Tibial artery (tissue), 4 donors: ENCODE measurements around the gene DUSP28.
"Not testable (repeated sequence)": the region's sequence is repeated elsewhere in the genome, so short reads cannot be mapped to it uniquely, and the experiment has no call there.

Experiments used
- DNase-seq, 2 donors: peaks; one replicate each; pipeline ENCODE4 v3.0.0-alpha.2; 2019
- H3K27ac ChIP-seq, 2 donors: fragments of 200-600 bp; sonication (generic) in 1 of 2; 1 replicate in 1 of 2; 2 replicates in 1 of 2; pipeline ENCODE4 v1.5.1; 2018 to 2019; ENCODE audit warnings: mild to moderate bottlenecking in 1 of 2
- H3K27me3 ChIP-seq, 2 donors: fragments of 200-600 bp; sonication (generic) in 1 of 2; one replicate each; pipeline versions ENCODE4 v1.5.1 to v1.6.0; 2016 to 2019
- H3K36me3 ChIP-seq, 3 donors: fragments of 200-600 bp; sonication (generic) in 2 of 3; one replicate each; pipeline ENCODE4 v1.5.1; 2016 to 2019; ENCODE audit warnings: mild to moderate bottlenecking in 2 of 3
- H3K4me1 ChIP-seq, 4 donors: fragments of 200-600 bp; sonication (generic) in 2 of 4; 1 replicate in 3 of 4; 2 replicates in 1 of 4; pipeline ENCODE4 v1.5.1; 2016 to 2019
- H3K4me3 ChIP-seq, 2 donors: fragments of 200-600 bp; sonication (generic) in 1 of 2; 1 replicate in 1 of 2; 2 replicates in 1 of 2; pipeline ENCODE4 v1.5.1; 2018 to 2019; ENCODE audit warnings: mild to moderate bottlenecking in 2 of 2
- H3K9me3 ChIP-seq, 3 donors: fragments of 200-600 bp; sonication (generic) in 1 of 3; one replicate each; pipeline ENCODE4 v1.5.1; 2016 to 2019
- intact Hi-C: fragments of 100-400 bp; cut with DNase I; formaldehyde crosslinking; loops from one replicate; pipeline ENCODE4 v1.15.0; 2023; ENCODE audit warnings: low total_unique reads
- TF ChIP-seq, protein P1 (sequence below), 2 experiments: fragments of 200-600 bp in 1 of 2; fragments of 450-650 bp in 1 of 2; IDR thresholded peaks; one replicate each; pipeline ENCODE4 v1.5.1; 2017 to 2019; ENCODE audit warnings: antibody characterized with exemption in 2 of 2, mild to moderate bottlenecking in 1 of 2, moderate library complexity in 1 of 2

The DUSP28 gene

DNA sequence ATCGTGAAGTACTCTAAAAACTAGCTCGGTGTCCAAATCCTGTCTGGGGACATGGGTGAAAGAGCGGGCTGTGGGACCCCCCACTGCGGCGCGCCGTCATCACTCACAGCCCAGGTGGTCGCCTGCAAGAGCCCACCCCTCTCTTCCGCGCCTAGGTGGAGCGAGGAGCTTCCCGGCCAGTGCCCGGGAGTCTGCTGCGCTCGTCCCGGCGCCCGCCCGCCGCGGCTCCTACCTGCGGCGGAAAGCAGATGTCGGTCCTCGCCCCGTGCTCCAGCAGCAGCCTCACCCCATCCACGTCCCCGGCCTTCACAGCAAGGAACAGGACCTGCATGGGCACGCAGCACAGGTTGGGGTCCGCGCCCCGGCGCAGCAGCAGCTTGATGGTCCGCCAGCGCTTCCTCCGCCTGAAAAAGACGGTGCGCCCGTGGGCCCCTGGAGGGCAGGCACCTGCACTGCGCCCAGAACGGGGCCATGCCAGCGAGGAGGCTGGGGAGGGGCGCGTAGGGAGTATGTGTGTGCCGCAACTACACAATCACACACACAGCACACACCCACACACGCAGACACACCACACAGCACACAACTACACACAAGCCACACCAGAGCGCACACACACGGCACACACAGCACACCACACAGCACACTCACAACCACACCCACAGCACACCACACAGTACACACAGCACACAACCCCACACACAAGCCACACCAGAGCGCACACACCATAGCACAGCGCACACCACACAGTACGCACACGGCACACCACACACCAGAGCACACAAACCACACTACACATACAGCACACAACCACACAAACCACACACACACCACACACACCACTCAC lies 39.8 kb upstream of the DUSP28 start:
- peaks cover 0 to 18% (median 10%) of the 10 kb centered on the region in 4 donors for H3K4me1 ChIP-seq
- no peak for DNase-seq
- no peaks in the 10 kb centered on the region for H3K9me3 ChIP-seq
- H3K36me3 ChIP-seq: peaks cover 26 to 36% (median 29%) of the 10 kb centered on the region in 3 donors
- no peak overlapping the region for H3K27ac ChIP-seq
- peaks cover 0 to 11% of the 10 kb centered on the region in 2 donors for H3K27me3 ChIP-seq
- peak overlapping the region in 1 of 2 donors; percentile 8 for H3K4me3 ChIP-seq
- intact Hi-C loops: loop anchor here (10.0 kb wide), 1 partner anchor 184 kb away; no protein-coding TSS in a partner anchor
- TF ChIP-seq, protein P1, sequence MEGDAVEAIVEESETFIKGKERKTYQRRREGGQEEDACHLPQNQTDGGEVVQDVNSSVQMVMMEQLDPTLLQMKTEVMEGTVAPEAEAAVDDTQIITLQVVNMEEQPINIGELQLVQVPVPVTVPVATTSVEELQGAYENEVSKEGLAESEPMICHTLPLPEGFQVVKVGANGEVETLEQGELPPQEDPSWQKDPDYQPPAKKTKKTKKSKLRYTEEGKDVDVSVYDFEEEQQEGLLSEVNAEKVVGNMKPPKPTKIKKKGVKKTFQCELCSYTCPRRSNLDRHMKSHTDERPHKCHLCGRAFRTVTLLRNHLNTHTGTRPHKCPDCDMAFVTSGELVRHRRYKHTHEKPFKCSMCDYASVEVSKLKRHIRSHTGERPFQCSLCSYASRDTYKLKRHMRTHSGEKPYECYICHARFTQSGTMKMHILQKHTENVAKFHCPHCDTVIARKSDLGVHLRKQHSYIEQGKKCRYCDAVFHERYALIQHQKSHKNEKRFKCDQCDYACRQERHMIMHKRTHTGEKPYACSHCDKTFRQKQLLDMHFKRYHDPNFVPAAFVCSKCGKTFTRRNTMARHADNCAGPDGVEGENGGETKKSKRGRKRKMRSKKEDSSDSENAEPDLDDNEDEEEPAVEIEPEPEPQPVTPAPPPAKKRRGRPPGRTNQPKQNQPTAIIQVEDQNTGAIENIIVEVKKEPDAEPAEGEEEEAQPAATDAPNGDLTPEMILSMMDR (IDR thresholded peaks at IDR 0.05): no peak

DNA sequence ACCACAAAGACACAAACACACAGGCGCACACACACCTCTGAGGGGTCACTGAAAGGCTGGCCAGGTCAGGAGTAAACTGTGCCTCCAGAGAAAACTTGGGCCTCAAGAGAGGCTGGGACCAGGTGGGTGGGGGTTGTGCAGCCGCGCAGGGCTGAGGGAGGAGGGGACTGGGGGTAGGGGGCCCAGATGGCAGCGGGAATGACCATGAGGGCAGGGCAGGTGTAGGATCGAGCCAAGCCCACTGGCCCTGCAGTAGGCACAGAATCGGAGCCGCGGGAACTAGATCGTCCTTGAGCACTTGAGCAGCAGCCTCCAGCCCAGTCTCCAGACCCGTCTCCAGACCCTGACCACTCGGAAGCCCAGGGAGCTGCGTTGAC lies 39.2 kb upstream of the DUSP28 start:
- Histone ChIP-seq H3K27ac (no peak overlapping the region), H3K4me3 (no peak overlapping the region), H3K27me3 (peaks cover 0 to 11% of the 10 kb centered on the region in 2 donors), H3K9me3 (no peaks in the 10 kb centered on the region), H3K4me1 (peaks cover 0 to 18% (median 10%) of the 10 kb centered on the region in 4 donors), H3K36me3 (peaks cover 29 to 42% (median 32%) of the 10 kb centered on the region in 3 donors)
- DNase-seq: no peak
- intact Hi-C loops: loop anchor here (10.0 kb wide), 1 partner anchor 184 kb away; no protein-coding TSS in a partner anchor
- TF ChIP-seq, protein P1 (IDR thresholded peaks at IDR 0.05): no peak

DNA sequence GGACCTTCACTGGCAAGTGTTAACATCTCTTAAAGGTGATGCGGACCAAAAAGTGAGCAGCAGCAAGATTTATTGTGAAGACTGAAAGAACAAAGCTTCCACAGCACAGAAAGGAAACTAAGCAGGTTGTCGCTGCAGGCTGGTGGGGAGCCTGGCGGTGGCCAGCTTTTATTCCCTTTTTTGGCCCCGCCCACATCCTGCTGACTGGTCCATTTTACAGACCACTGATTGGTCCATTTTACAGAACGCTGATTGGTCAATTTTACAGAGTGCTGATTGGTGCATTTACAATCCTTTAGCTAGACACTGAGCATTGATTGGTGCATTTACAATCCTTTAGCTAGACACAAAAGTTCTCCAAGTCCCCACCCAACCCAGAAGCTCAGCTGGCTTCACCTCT lies 38.3 kb upstream of the DUSP28 start:
- Histone ChIP-seq H3K36me3 (peaks cover 29 to 51% (median 34%) of the 10 kb centered on the region in 3 donors), H3K27me3 (peaks cover 0 to 11% of the 10 kb centered on the region in 2 donors), H3K4me1 (peaks cover 0 to 18% (median 10%) of the 10 kb centered on the region in 4 donors)
- intact Hi-C loops: loop anchor here (10.0 kb wide), 1 partner anchor 183 kb away; no protein-coding TSS in a partner anchor
- H3K4me3 ChIP-seq, DNase-seq, H3K27ac ChIP-seq, H3K9me3 ChIP-seq: not testable (repeated sequence)

DNA sequence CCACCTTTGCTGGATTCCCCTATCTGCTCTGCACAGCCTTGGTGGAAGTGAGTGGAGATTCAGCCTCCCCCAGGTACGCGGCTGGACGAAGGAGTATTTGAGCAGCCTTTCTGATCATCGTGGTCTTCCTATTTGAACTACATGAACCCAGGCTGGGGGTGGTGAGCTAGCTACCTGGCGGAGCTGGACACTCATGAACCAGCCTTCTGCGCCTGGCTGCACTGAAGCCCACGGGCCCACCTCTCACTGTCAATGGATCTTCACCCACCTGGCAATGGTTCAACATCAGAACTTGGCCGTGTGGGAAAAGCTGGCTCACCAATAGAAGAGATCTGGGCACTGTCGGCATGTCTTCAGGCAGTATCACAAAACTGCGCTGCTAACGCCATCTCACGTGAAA lies 37.8 kb upstream of the DUSP28 start:
- no peak overlapping the region for H3K27ac ChIP-seq
- peaks cover 0 to 11% of the 10 kb centered on the region in 2 donors for H3K27me3 ChIP-seq
- intact Hi-C loops: loop anchor here (10.0 kb wide), 1 partner anchor 182 kb away; no protein-coding TSS in a partner anchor
- H3K36me3 ChIP-seq: peaks cover 29 to 51% (median 34%) of the 10 kb centered on the region in 3 donors
- no peaks in the 10 kb centered on the region for H3K9me3 ChIP-seq
- DNase-seq: no peak
- no peak overlapping the region for H3K4me3 ChIP-seq
- H3K4me1 ChIP-seq: peaks cover 0 to 18% (median 10%) of the 10 kb centered on the region in 4 donors
- TF ChIP-seq, protein P1 (IDR thresholded peaks at IDR 0.05): no peak

DNA sequence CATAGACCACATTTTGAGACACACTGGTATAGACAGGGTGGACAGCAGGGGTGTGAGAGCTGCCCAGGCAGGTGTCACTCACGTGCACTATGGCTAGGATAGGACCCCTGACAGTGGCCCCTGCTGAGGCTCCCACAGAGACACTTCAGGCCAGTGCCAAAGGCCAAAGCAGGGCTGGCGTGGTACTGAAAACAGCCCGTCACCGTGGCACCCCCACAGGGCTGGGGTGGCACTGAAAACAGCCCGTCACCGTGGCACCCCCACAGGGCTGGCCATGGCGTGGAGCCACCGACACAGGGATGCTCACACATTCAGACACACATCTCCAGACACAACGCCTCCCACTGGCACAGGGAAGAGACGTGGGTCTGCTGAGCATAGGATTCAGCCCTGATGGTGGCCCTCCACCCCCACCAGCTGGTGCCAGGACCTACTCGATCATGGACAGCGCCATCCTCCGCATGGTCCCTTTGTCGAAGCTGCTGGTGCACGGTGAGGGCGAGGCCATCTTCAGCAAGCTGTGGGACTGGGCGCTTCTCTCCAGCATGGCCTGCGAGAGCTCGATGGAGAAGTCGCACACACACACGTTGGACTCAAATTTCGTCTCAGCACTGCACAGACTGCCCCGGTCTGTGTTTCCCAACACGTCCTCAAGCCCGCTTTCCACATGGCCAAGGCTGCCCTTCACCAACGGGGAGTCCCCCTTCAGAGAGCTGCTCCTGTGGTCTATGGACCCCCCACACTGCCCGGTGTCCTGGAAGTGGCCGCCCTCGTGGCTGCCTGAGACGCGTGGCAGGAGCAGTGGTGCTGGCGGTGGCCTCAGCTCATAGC lies 36.5 kb upstream of the DUSP28 start:
- Histone ChIP-seq H3K36me3 (peaks cover 33 to 56% (median 34%) of the 10 kb centered on the region in 3 donors), H3K4me1 (peaks cover 0 to 18% (median 10%) of the 10 kb centered on the region in 4 donors), H3K9me3 (no peaks in the 10 kb centered on the region), H3K4me3 (no peak overlapping the region), H3K27ac (no peak overlapping the region), H3K27me3 (peaks cover 0 to 11% of the 10 kb centered on the region in 2 donors)
- DNase-seq: no peak
- TF ChIP-seq, protein P1 (IDR thresholded peaks at IDR 0.05): no peak
- intact Hi-C loops: loop anchor here (10.0 kb wide), 1 partner anchor 181 kb away; no protein-coding TSS in a partner anchor
